CD14-positive monocyte (primary cell): Measurements from ENCODE around the gene FAM210A. TPM values are rescaled to one million over a fixed set of nuclear protein-coding genes. Genes with fewer than 3 reads are reported as not detected.

Experiments used
- DNase-seq, 3 donors: peaks; one replicate each; pipeline ENCODE4 v3.0.0-alpha.2; 2011 to 2022
- H2AFZ ChIP-seq: 2 replicates; pipeline ENCODE4 v1.6.0; 2012; ENCODE audit warnings: mild to moderate bottlenecking, low read depth, low read length, inconsistent platforms; ENCODE audit not compliant: insufficient read depth, poor library complexity, severe bottlenecking
- H3K27ac ChIP-seq, 2 donors: 1 replicate in 1 of 2; 2 replicates in 1 of 2; pipeline ENCODE4 v1.5.1; 2012 to 2013; ENCODE audit warnings: low read length in 2 of 2, control low read depth in 1 of 2, inconsistent platforms in 1 of 2, low read depth in 1 of 2, mild to moderate bottlenecking in 1 of 2
- H3K27me3 ChIP-seq, 2 donors: one replicate each; pipeline versions ENCODE4 v1.6.0 to v1.6.1; 2011 to 2013; ENCODE audit warnings: low read length in 2 of 2; ENCODE audit not compliant: control insufficient read depth in 2 of 2, insufficient read depth in 2 of 2
- H3K36me3 ChIP-seq, 2 donors: replicated peaks in 1 of 2; 1 replicate in 1 of 2; 2 replicates in 1 of 2; pipeline versions ENCODE4 v1.5.1 to v1.6.1; 2012 to 2013; ENCODE audit warnings: low read length in 2 of 2, control low read depth in 1 of 2, inconsistent platforms in 1 of 2, mild to moderate bottlenecking in 1 of 2; ENCODE audit not compliant: insufficient read depth in 2 of 2, control insufficient read depth in 1 of 2
- H3K4me1 ChIP-seq, 2 donors: 1 replicate in 1 of 2; 2 replicates in 1 of 2; pipeline versions ENCODE4 v1.5.1 to v1.6.1; 2012 to 2013; ENCODE audit warnings: low read length in 2 of 2, control low read depth in 1 of 2, inconsistent platforms in 1 of 2, mild to moderate bottlenecking in 1 of 2, moderate library complexity in 1 of 2; ENCODE audit not compliant: insufficient read depth in 2 of 2, control insufficient read depth in 1 of 2
- H3K4me2 ChIP-seq: replicated peaks from 2 replicates; pipeline ENCODE3; 2012; ENCODE audit warnings: low read length, moderate library complexity, mild to moderate bottlenecking; ENCODE audit not compliant: poor library complexity, severe bottlenecking; ENCODE audit errors: extremely low read depth
- H3K4me3 ChIP-seq, 3 experiments: fragments of 200-600 bp in 1 of 3; sonication (generic) in 1 of 3; replicated peaks in 1 of 3; 1 replicate in 2 of 3; 2 replicates in 1 of 3; pipeline ENCODE4 v1.5.1; 2011 to 2013; ENCODE audit warnings: low read length in 3 of 3, mild to moderate bottlenecking in 3 of 3, control low read depth in 2 of 3, low read depth in 2 of 3, inconsistent platforms in 1 of 3, moderate library complexity in 1 of 3
- H3K79me2 ChIP-seq: 2 replicates; pipeline ENCODE4 v1.6.0; 2012; ENCODE audit warnings: mild to moderate bottlenecking, control low read depth, inconsistent platforms, low read length, moderate library complexity; ENCODE audit not compliant: insufficient read depth
- H3K9ac ChIP-seq: 2 replicates; pipeline ENCODE4 v1.6.0; 2017; ENCODE audit warnings: low read length, mild to moderate bottlenecking; ENCODE audit not compliant: insufficient read depth, poor library complexity, severe bottlenecking
- H3K9me3 ChIP-seq, 2 donors: replicated peaks in 1 of 2; 1 replicate in 1 of 2; 2 replicates in 1 of 2; pipeline versions ENCODE4 v1.5.1 to v1.6.1; 2012 to 2013; ENCODE audit warnings: low read length in 2 of 2, control low read depth in 1 of 2; ENCODE audit not compliant: control insufficient read depth in 1 of 2, insufficient read depth in 1 of 2
- H4K20me1 ChIP-seq: 2 replicates; pipeline ENCODE4 v1.6.0; 2012; ENCODE audit warnings: mild to moderate bottlenecking, low read length, control low read depth, moderate library complexity; ENCODE audit not compliant: insufficient read depth
- H3K27ac Mint-ChIP-seq, 7 donors: one replicate each; pipeline ENCODE4 v1.8.0; 2020; ENCODE audit warnings: mild to moderate bottlenecking in 7 of 7, mixed read lengths in 7 of 7, moderate library complexity in 6 of 7, inconsistent platforms in 2 of 7
- H3K27me3 Mint-ChIP-seq, 3 donors: one replicate each; pipeline ENCODE4 v1.8.0; 2021 to 2022; ENCODE audit warnings: low read depth in 3 of 3, mild to moderate bottlenecking in 3 of 3, mixed read lengths in 3 of 3, moderate library complexity in 3 of 3, inconsistent platforms in 1 of 3
- H3K36me3 Mint-ChIP-seq, 2 donors: one replicate each; pipeline ENCODE4 v1.8.0; 2020; ENCODE audit warnings: mixed read lengths in 2 of 2, inconsistent platforms in 1 of 2, mild to moderate bottlenecking in 1 of 2
- H3K4me1 Mint-ChIP-seq: one replicate; pipeline ENCODE4 v1.8.0; 2020; ENCODE audit warnings: mild to moderate bottlenecking, mixed read lengths
- H3K4me3 Mint-ChIP-seq, 2 donors: one replicate each; pipeline ENCODE4 v1.8.0; 2020; ENCODE audit warnings: mild to moderate bottlenecking in 2 of 2, mixed read lengths in 2 of 2, moderate library complexity in 1 of 2
- H3K9me3 Mint-ChIP-seq, 7 donors: one replicate each; pipeline ENCODE4 v1.8.0; 2020 to 2022; ENCODE audit warnings: mixed read lengths in 7 of 7, mild to moderate bottlenecking in 6 of 7, moderate library complexity in 6 of 7, inconsistent platforms in 2 of 7
- WGBS: methylation state at CpG from one replicate; pipeline ENCODE4 v1.1.5; 2013; ENCODE audit warnings: missing lambda C conversion rate; ENCODE audit not compliant: insufficient coverage; 5-methylcytosine and 5-hydroxymethylcytosine counted together
- intact Hi-C, 2 donors: fragments of 100-400 bp; cut with micrococcal nuclease; formaldehyde crosslinking; loops; one replicate each; pipeline versions ENCODE4 v1.15.0 to v1.15.1; 2023
- polyA plus RNA-seq, 3 donors: library from polyadenylated mRNA; depleted of rRNA in 1 of 3; unstranded in 2 of 3; stranded (reverse) in 1 of 3; fragments of 300-500 nt in 2 of 3; fragments of >200 nt in 1 of 3; fragmentation: Illumina TruSeq in 2 of 3; gene quantifications; 1 replicate in 2 of 3; 2 replicates in 1 of 3; pipeline ENCODE4 v1.2.3, GENCODE V29; 2012 to 2021
- TF ChIP-seq, protein P1 (sequence below): fragments of 200-600 bp; IDR thresholded peaks from one replicate; pipeline ENCODE4 v1.8.0; 2022; ENCODE audit warnings: antibody characterized with exemption, mild to moderate bottlenecking

FAM210A gene
- polyA plus RNA-seq, 3 donors, result 2.8 to 6.9 (median 6.9) TPM

DNA sequence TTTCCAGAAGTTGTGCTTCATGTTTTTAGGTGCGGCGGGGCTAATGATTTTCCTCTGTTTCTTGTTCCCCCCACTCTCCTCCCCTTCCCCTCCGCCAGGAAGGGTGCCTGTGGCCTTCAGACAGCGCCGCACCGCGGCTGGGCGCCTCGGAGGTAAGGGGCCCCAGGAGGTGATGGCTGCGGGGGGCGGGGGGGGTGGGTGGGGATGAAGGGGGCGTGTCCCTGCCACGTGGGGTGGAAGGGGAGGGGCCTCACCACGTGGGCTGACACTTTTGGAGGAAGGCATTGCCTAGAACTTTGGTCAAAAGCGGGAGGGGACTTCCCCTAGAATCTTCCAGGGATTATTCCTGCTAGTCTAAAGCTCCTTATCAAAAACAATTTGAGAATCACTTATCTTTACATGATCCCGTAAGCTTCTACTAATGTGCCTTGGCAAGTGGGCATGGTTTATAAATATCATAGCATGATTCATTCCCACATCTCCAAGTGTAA lies 83.1 kb downstream of the FAM210A start:
- no peak for DNase-seq
- Mint-ChIP-seq H3K4me1 (peaks cover 13% of the 10 kb centered on the region), H3K9me3 (peaks cover 0 to 8% (median 2%) of the 10 kb centered on the region in 7 donors), H3K4me3 (no peak overlapping the region), H3K36me3 (peaks cover 28 to 38% of the 10 kb centered on the region in 2 donors), H3K27ac (no peak overlapping the region), H3K27me3 (peaks cover 25 to 35% (median 28%) of the 10 kb centered on the region in 3 donors)
- Histone ChIP-seq H3K27ac (no peak overlapping the region), H2AFZ (no peak overlapping the region), H3K9ac (no peak overlapping the region), H3K4me1 (peaks cover 9 to 15% of the 10 kb centered on the region in 2 donors), H3K79me2 (no peaks in the 10 kb centered on the region), H3K36me3 (peaks cover 8 to 22% of the 10 kb centered on the region in 2 donors), H3K27me3 (peaks cover 2 to 17% of the 10 kb centered on the region in 2 donors), H4K20me1 (peaks cover 16% of the 10 kb centered on the region), H3K4me3 (no peak overlapping the region), H3K4me2 (no peak overlapping the region), H3K9me3 (peaks cover 0 to 3% of the 10 kb centered on the region in 2 donors)
- WGBS, result no CpG with 5 or more reads among the region's 16 CpGs
- intact Hi-C loops, result no loop called here
- TF ChIP-seq, protein P1, sequence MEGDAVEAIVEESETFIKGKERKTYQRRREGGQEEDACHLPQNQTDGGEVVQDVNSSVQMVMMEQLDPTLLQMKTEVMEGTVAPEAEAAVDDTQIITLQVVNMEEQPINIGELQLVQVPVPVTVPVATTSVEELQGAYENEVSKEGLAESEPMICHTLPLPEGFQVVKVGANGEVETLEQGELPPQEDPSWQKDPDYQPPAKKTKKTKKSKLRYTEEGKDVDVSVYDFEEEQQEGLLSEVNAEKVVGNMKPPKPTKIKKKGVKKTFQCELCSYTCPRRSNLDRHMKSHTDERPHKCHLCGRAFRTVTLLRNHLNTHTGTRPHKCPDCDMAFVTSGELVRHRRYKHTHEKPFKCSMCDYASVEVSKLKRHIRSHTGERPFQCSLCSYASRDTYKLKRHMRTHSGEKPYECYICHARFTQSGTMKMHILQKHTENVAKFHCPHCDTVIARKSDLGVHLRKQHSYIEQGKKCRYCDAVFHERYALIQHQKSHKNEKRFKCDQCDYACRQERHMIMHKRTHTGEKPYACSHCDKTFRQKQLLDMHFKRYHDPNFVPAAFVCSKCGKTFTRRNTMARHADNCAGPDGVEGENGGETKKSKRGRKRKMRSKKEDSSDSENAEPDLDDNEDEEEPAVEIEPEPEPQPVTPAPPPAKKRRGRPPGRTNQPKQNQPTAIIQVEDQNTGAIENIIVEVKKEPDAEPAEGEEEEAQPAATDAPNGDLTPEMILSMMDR, result no peak

DNA sequence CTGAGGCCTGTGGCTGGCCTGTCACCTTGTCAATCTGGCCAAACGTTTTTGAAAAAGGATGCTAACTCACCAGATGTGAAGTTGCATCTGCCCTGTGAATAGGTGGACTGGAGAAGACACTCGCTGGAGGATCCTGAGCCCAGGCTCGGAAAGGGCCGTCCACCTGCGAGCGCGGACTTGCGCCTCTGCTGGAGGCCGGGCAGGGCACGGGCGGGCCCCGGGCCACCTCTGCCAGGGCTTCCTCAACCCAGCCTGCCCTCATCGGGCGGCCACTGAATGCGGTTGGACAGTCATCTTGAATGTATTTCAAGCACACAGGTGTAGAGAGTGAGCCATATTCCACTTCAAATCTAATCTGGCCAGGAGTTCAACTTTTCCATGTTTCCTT lies 83.9 kb downstream of the FAM210A start:
- no peak for DNase-seq
- H4K20me1 ChIP-seq, result peaks cover 16% of the 10 kb centered on the region
- Mint-ChIP-seq H3K27me3 (peaks cover 25 to 35% (median 28%) of the 10 kb centered on the region in 3 donors), H3K9me3 (peaks cover 0 to 8% (median 2%) of the 10 kb centered on the region in 7 donors), H3K27ac (peak overlapping the region in 1 of 7 donors; percentile 68), H3K36me3 (peaks cover 28 to 34% of the 10 kb centered on the region in 2 donors), H3K4me3 (peak overlapping the region in 1 of 2 donors; percentile 79), H3K4me1 (peaks cover 13% of the 10 kb centered on the region)
- H3K27ac ChIP-seq, result no peak overlapping the region
- peaks cover 8 to 22% of the 10 kb centered on the region in 2 donors for H3K36me3 ChIP-seq
- no peak overlapping the region for H2AFZ ChIP-seq
- no peak overlapping the region for H3K9ac ChIP-seq
- TF ChIP-seq, protein P1, result no peak
- H3K9me3 ChIP-seq, result peaks cover 0 to 3% of the 10 kb centered on the region in 2 donors
- no peaks in the 10 kb centered on the region for H3K79me2 ChIP-seq
- H3K27me3 ChIP-seq, result peaks cover 2 to 17% of the 10 kb centered on the region in 2 donors
- H3K4me2 ChIP-seq, result no peak overlapping the region
- 86% methylated on average over 11 of the region's 15 CpGs for WGBS
- intact Hi-C loops, result no loop called here
- no peak overlapping the region for H3K4me3 ChIP-seq
- H3K4me1 ChIP-seq, result peaks cover 9 to 15% of the 10 kb centered on the region in 2 donors
